IPS-20b (cell line): ENCODE results near the gene SPRR1B.
"Not testable (repeated sequence)": the region's sequence is repeated elsewhere in the genome, so short reads cannot be mapped to it uniquely, and the experiment has no call there.

ENCODE experiments used
- H3K27ac ChIP-seq: one replicate; pipeline ENCODE4 v1.5.1; 2013; ENCODE audit warnings: low read length
- H3K27me3 ChIP-seq: 2 replicates; pipeline ENCODE4 v1.6.1; 2013; ENCODE audit warnings: mild to moderate bottlenecking, low read length, inconsistent platforms; ENCODE audit not compliant: insufficient read depth
- H3K36me3 ChIP-seq: 2 replicates; pipeline ENCODE4 v1.6.1; 2013; ENCODE audit warnings: low read depth, mild to moderate bottlenecking, inconsistent platforms, low read length, moderate library complexity; ENCODE audit not compliant: insufficient read depth
- H3K4me1 ChIP-seq: 2 replicates; pipeline ENCODE4 v1.6.1; 2013; ENCODE audit warnings: mild to moderate bottlenecking, control low read depth, inconsistent platforms, low read length, moderate library complexity; ENCODE audit not compliant: insufficient read depth
- H3K4me3 ChIP-seq: 2 replicates; pipeline ENCODE4 v1.5.1; 2013; ENCODE audit warnings: mild to moderate bottlenecking, low read length, inconsistent platforms
- H3K9ac ChIP-seq: 2 replicates; pipeline ENCODE4 v1.6.1; 2013; ENCODE audit warnings: low read depth, mild to moderate bottlenecking, inconsistent platforms, low read length, moderate library complexity
- H3K9me3 ChIP-seq: 2 replicates; pipeline ENCODE4 v1.6.1; 2013; ENCODE audit warnings: mild to moderate bottlenecking, low read depth, low read length, inconsistent platforms; ENCODE audit not compliant: insufficient read depth

Gene SPRR1B

GRCh38 chr1:153001382-153001781 lies 29.6 kb upstream of the SPRR1B start, which contains the start of gene SPRR3:
TSS of gene SPRR3 (plus strand) at chr1:153001749. CDS start at chr1:153003021, 1,272 bp downstream.
- Histone ChIP-seq H3K9me3 (no peaks in the 10 kb centered on the region), H3K9ac (no peak within 1 kb of the TSS), H3K36me3 (no peaks in the 10 kb centered on the region), H3K4me1 (peaks cover 7% of the 10 kb centered on the region; the same call in 1 of the 2 replicates), H3K27ac (no peak within 1 kb of the TSS), H3K4me3 (no peak within 1 kb of the TSS), H3K27me3 (no peaks in the 10 kb centered on the region)

GRCh38 chr1:153011235-153011758 lies 19.7 kb upstream of the SPRR1B start:
- H3K27me3 ChIP-seq, H3K4me1 ChIP-seq, H3K4me3 ChIP-seq: not testable (repeated sequence)

GRCh38 chr1:153021829-153022228 lies 9.2 kb upstream of the SPRR1B start:
- H3K36me3 ChIP-seq, H3K27ac ChIP-seq, H3K4me1 ChIP-seq, H3K9ac ChIP-seq, H3K9me3 ChIP-seq, H3K4me3 ChIP-seq, H3K27me3 ChIP-seq: not testable (repeated sequence)

More at GRCh38 chr1:153011235-153011758, 19.7 kb upstream of the SPRR1B start:
- not testable (repeated sequence) for H3K27ac ChIP-seq, H3K9me3 ChIP-seq, H3K9ac ChIP-seq, H3K36me3 ChIP-seq

GRCh38 chr1:153022340-153022739 lies 8.7 kb upstream of the SPRR1B start:
- H3K4me1 ChIP-seq, H3K27me3 ChIP-seq, H3K36me3 ChIP-seq, H3K4me3 ChIP-seq, H3K27ac ChIP-seq, H3K9ac ChIP-seq, H3K9me3 ChIP-seq: not testable (repeated sequence)

- Histone ChIP-seq H3K27ac (no peak overlapping the region), H3K27me3 (no peaks in the 10 kb centered on the region), H3K4me1 (peaks cover 6% of the 10 kb centered on the region), H3K9ac (no peak overlapping the region), H3K36me3 (no peaks in the 10 kb centered on the region), H3K4me3 (no peak overlapping the region), H3K9me3 (no peaks in the 10 kb centered on the region)
Observed at GRCh38 chr1:153023109-153023508, 7.9 kb upstream of the SPRR1B start.

GRCh38 chr1:153024413-153024812 lies 6.6 kb upstream of the SPRR1B start:
- Histone ChIP-seq H3K4me3 (no peak overlapping the region), H3K9me3 (no peaks in the 10 kb centered on the region), H3K9ac (no peak overlapping the region), H3K4me1 (peaks cover 6% of the 10 kb centered on the region), H3K27me3 (no peaks in the 10 kb centered on the region), H3K36me3 (no peaks in the 10 kb centered on the region), H3K27ac (no peak overlapping the region)

- Histone ChIP-seq H3K27ac (no peak overlapping the region), H3K36me3 (no peaks in the 10 kb centered on the region), H3K9ac (no peak overlapping the region), H3K27me3 (no peaks in the 10 kb centered on the region), H3K4me1 (peaks cover 6% of the 10 kb centered on the region), H3K4me3 (no peak overlapping the region), H3K9me3 (no peaks in the 10 kb centered on the region)
Observed at GRCh38 chr1:153025797-153026196, 5.2 kb upstream of the SPRR1B start.

- no peak overlapping the region for H3K4me3 ChIP-seq
- H3K36me3 ChIP-seq: no peaks in the 10 kb centered on the region
- 0 out of 2 replicates have a peak, but pooled peaks cover 3% of the 10 kb centered on the region for H3K4me1 ChIP-seq
- no peak overlapping the region for H3K9ac ChIP-seq
- no peak overlapping the region for H3K27ac ChIP-seq
- no peaks in the 10 kb centered on the region for H3K9me3 ChIP-seq
- H3K27me3 ChIP-seq: no peaks in the 10 kb centered on the region
Observed at GRCh38 chr1:153028766-153029165, 2.2 kb upstream of the SPRR1B start.

- no peak overlapping the region for H3K4me3 ChIP-seq
- H3K36me3 ChIP-seq: no peaks in the 10 kb centered on the region
- H3K27ac ChIP-seq: no peak overlapping the region
- H3K4me1 ChIP-seq: 0 out of 2 replicates have a peak, but pooled peaks cover 3% of the 10 kb centered on the region
- H3K9me3 ChIP-seq: no peaks in the 10 kb centered on the region
- no peak overlapping the region for H3K9ac ChIP-seq
- no peaks in the 10 kb centered on the region for H3K27me3 ChIP-seq
Observed at GRCh38 chr1:153032073-153032472, 1.1 kb downstream of the SPRR1B start.

GRCh38 chr1:153032677-153033308 lies 1.8 kb downstream of the SPRR1B start:
- Histone ChIP-seq H3K4me1 (0 out of 2 replicates have a peak, but pooled peaks cover 3% of the 10 kb centered on the region), H3K27me3 (no peaks in the 10 kb centered on the region), H3K9me3 (no peaks in the 10 kb centered on the region), H3K4me3 (no peak overlapping the region), H3K36me3 (no peaks in the 10 kb centered on the region), H3K27ac (no peak overlapping the region), H3K9ac (no peak overlapping the region)

- H3K9ac ChIP-seq: no peak overlapping the region
- H3K4me3 ChIP-seq: no peak overlapping the region
- 0 out of 2 replicates have a peak, but pooled peaks cover 3% of the 10 kb centered on the region for H3K4me1 ChIP-seq
- no peaks in the 10 kb centered on the region for H3K9me3 ChIP-seq
- no peaks in the 10 kb centered on the region for H3K36me3 ChIP-seq
- H3K27me3 ChIP-seq: no peaks in the 10 kb centered on the region
- H3K27ac ChIP-seq: no peak overlapping the region
Observed at GRCh38 chr1:153035211-153035610, 4.2 kb downstream of the SPRR1B start.

- no peaks in the 10 kb centered on the region for H3K4me1 ChIP-seq
- H3K4me3 ChIP-seq: no peak within 1 kb of the TSS
- no peaks in the 10 kb centered on the region for H3K9me3 ChIP-seq
- H3K27me3 ChIP-seq: no peaks in the 10 kb centered on the region
- no peak within 1 kb of the TSS for H3K27ac ChIP-seq
- no peaks in the 10 kb centered on the region for H3K36me3 ChIP-seq
- no peak within 1 kb of the TSS for H3K9ac ChIP-seq
Observed at GRCh38 chr1:153040950-153041631, 10.1 kb downstream of the SPRR1B start, which contains the start of gene SPRR2D. TSS of gene SPRR2D (minus strand) at chr1:153041120. CDS start at chr1:153040346, 774 bp downstream.
